GM23338 (cell line): Measurements from ENCODE around the gene CD276. TPM values are rescaled to one million over a fixed set of nuclear protein-coding genes. Genes with fewer than 3 reads are reported as not detected.
"Not testable (repeated sequence)": the region's sequence is repeated elsewhere in the genome, so short reads cannot be mapped to it uniquely, and the experiment has no call there.

Experiments used
- ATAC-seq: fragments of 200-7000 bp; cut with Tn5 transposase; 3 replicates; pipeline ENCODE4 v1.9.1; 2020
- DNase-seq: peaks from one replicate; pipeline ENCODE4 v3.0.0-alpha.2; 2015; ENCODE audit warnings: low spot score
- H2AFZ ChIP-seq: fragments of 200-600 bp; sonication (generic); 2 replicates; pipeline ENCODE4 v1.8.0; 2016; ENCODE audit warnings: antibody characterized with exemption, mild to moderate bottlenecking, moderate library complexity
- H3F3A ChIP-seq: fragments of 200-600 bp; sonication (generic); replicated peaks from 2 replicates; pipeline ENCODE4 v1.8.0; 2017; ENCODE audit warnings: antibody characterized with exemption, mixed run types, low read depth
- H3K27ac ChIP-seq: fragments of 200-600 bp; sonication (generic); 2 replicates; pipeline ENCODE4 v1.6.1; 2016; ENCODE audit warnings: low read depth
- H3K27me3 ChIP-seq: fragments of 200-600 bp; sonication (generic); 2 replicates; pipeline ENCODE4 v1.8.0; 2016; ENCODE audit warnings: mild to moderate bottlenecking, mixed run types, moderate library complexity; ENCODE audit not compliant: insufficient read depth
- H3K36me3 ChIP-seq: fragments of 200-600 bp; sonication (generic); 2 replicates; pipeline ENCODE4 v1.8.0; 2016; ENCODE audit warnings: mild to moderate bottlenecking; ENCODE audit not compliant: insufficient read depth
- H3K4me1 ChIP-seq: fragments of 200-600 bp; sonication (generic); 2 replicates; pipeline ENCODE4 v1.8.0; 2016; ENCODE audit warnings: mild to moderate bottlenecking, moderate library complexity; ENCODE audit not compliant: insufficient read depth
- H3K4me2 ChIP-seq: fragments of 200-600 bp; sonication (generic); 2 replicates; pipeline ENCODE4 v1.7.1; 2017; ENCODE audit warnings: mixed run types
- H3K4me3 ChIP-seq: fragments of 200-600 bp; sonication (generic); 2 replicates; pipeline ENCODE4 v1.6.1; 2016; ENCODE audit warnings: mixed run types
- H3K79me2 ChIP-seq: fragments of 200-600 bp; sonication (generic); replicated peaks from 2 replicates; pipeline ENCODE4 v1.8.0; 2017; ENCODE audit warnings: mild to moderate bottlenecking; ENCODE audit not compliant: insufficient read depth
- H3K9me2 ChIP-seq: fragments of 200-600 bp; sonication (generic); 2 replicates; pipeline ENCODE4 v1.8.0; 2017; ENCODE audit not compliant: insufficient read depth
- H4K20me1 ChIP-seq: fragments of 200-600 bp; sonication (generic); replicated peaks from 2 replicates; pipeline ENCODE4 v1.8.0; 2017; ENCODE audit warnings: mild to moderate bottlenecking; ENCODE audit not compliant: insufficient read depth
- H3K27ac Mint-ChIP-seq: 2 replicates; pipeline ENCODE4 v1.8.0; 2020; ENCODE audit warnings: inconsistent platforms, mild to moderate bottlenecking, moderate library complexity, mixed read lengths
- H3K27me3 Mint-ChIP-seq: 3 replicates; pipeline ENCODE4 v1.8.0; 2022; ENCODE audit warnings: low read depth, mild to moderate bottlenecking, moderate library complexity, mixed read lengths, inconsistent platforms; ENCODE audit not compliant: insufficient read depth, poor library complexity
- H3K36me3 Mint-ChIP-seq: 3 replicates; pipeline ENCODE4 v1.8.0; 2021; ENCODE audit warnings: low read depth, mild to moderate bottlenecking, inconsistent platforms, moderate library complexity, mixed read lengths
- H3K4me1 Mint-ChIP-seq: 3 replicates; pipeline ENCODE4 v1.8.0; 2020; ENCODE audit warnings: mild to moderate bottlenecking, inconsistent platforms, mixed read lengths
- H3K4me3 Mint-ChIP-seq: 3 replicates; pipeline ENCODE4 v1.8.0; 2021; ENCODE audit warnings: moderate library complexity, mild to moderate bottlenecking, inconsistent platforms, mixed read lengths
- H3K9me3 Mint-ChIP-seq: 3 replicates; pipeline ENCODE4 v1.8.0; 2020; ENCODE audit warnings: moderate library complexity, mild to moderate bottlenecking, inconsistent platforms, mixed read lengths
- CREB1 ChIP-seq: fragments of 250-450 bp; sonication (Bioruptor Pico); IDR thresholded peaks from 2 replicates; pipeline ENCODE4 v1.5.0; 2020; ENCODE audit warnings: low read depth, mild to moderate bottlenecking, moderate library complexity
- EZH2 ChIP-seq: fragments of 200-600 bp; sonication (generic); IDR thresholded peaks from one replicate; pipeline ENCODE4 v1.8.0; 2017; ENCODE audit warnings: antibody characterized with exemption, mild to moderate bottlenecking, low read depth; ENCODE audit not compliant: unreplicated experiment
- EZH2phosphoT487 ChIP-seq: fragments of 200-600 bp; sonication (generic); IDR thresholded peaks from one replicate; pipeline ENCODE4 v1.8.1; 2018; ENCODE audit warnings: antibody characterized with exemption; ENCODE audit not compliant: unreplicated experiment
- JUNB ChIP-seq: IDR thresholded peaks from one replicate; pipeline ENCODE4 v1.6.1; 2016; ENCODE audit warnings: antibody characterized with exemption; ENCODE audit not compliant: unreplicated experiment
- POLR2AphosphoS5 ChIP-seq: IDR thresholded peaks from 2 replicates; pipeline ENCODE4 v1.6.1; 2016; ENCODE audit warnings: antibody characterized with exemption, low read depth
- STAT1 ChIP-seq: IDR thresholded peaks from one replicate; pipeline ENCODE4 v1.6.1; 2016; ENCODE audit warnings: antibody characterized with exemption; ENCODE audit not compliant: unreplicated experiment
- ZNF114 ChIP-seq: fragments of 250-450 bp; sonication (Bioruptor Pico); IDR thresholded peaks from 2 replicates; pipeline ENCODE4 v1.5.0; 2020; ENCODE audit warnings: mild to moderate bottlenecking, moderate library complexity
- polyA plus RNA-seq: library from polyadenylated mRNA; unstranded; fragments of >200 nt; fragmentation: Nextera tagmentation; extraction: Ambion mirVana; gene quantifications from 2 replicates; pipeline ENCODE4 v1.2.1, GENCODE V29; 2016
- total RNA-seq: library from RNA; depleted of rRNA; stranded (reverse); fragments of >200 nt; shearing (Covaris generic); gene quantifications from 2 replicates; pipeline ENCODE4 v1.2.3, GENCODE V29; 2014
- TF ChIP-seq, protein P1 (sequence below), 2 experiments: fragments of 200-600 bp in 1 of 2; sonication (generic) in 1 of 2; conservative IDR thresholded peaks; 2 replicates each; pipeline versions ENCODE4 v1.5.1 to v1.6.1; 2016 to 2017; ENCODE audit warnings: antibody characterized with exemption in 2 of 2, low read depth in 2 of 2, mild to moderate bottlenecking in 2 of 2, moderate library complexity in 1 of 2
- TF ChIP-seq, protein P2 (sequence below): IDR thresholded peaks from one replicate; pipeline ENCODE4 v1.6.1; 2018; ENCODE audit warnings: antibody characterized with exemption; ENCODE audit not compliant: unreplicated experiment

Gene CD276
- total and polyA plus RNA-seq, 2 experiments from 2014 or later = 60.9 to 158 TPM

DNA sequence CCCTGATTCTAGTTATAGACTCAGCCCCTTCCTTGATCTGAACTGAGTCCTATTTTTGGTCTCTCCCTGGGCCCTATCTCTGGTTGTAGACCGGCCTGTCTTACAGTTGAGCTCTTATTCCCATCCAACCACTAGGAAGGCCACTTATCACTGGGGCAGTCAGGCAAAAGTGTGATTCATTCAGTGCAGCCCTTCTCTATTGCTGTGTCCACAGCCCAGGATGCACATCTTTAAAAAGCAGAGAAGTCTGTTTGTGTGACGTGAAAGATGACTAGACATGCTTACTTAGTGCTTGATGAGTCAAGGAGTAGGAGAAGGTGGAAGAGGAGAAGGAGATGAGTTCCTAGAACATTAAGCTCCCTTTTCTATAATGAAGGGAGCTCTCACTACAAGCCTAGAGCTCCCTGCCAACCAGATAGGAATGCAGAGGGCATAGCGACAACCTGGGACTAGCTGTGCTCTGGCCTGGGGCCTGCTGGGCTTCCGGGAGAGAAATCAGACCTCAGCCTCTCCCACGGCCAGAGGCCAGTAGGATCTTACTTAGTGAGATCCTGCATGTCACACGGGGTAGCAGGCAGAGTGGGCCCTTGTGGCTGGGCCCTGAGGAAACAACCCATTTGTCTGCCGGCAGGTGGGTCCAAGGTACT, 43.3 kb downstream of the CD276 start:
- H3K36me3 Mint-ChIP-seq = peaks cover 5% of the 10 kb centered on the region; the same call in 1 of the 3 replicates
- H3K27me3 Mint-ChIP-seq = peaks cover 4% of the 10 kb centered on the region
- H3K79me2 ChIP-seq = no peaks in the 10 kb centered on the region
- H3K27ac ChIP-seq = no peak overlapping the region
- DNase-seq (no peak), ATAC-seq (no peak)
- TF ChIP-seq POLR2AphosphoS5 = no peak
- no peaks in the 10 kb centered on the region for H3K9me2 ChIP-seq
- no peaks in the 10 kb centered on the region for H3K27me3 ChIP-seq
- no peak overlapping the region for H3K4me3 Mint-ChIP-seq
- no peak overlapping the region for H2AFZ ChIP-seq
- H3F3A ChIP-seq = no peaks in the 10 kb centered on the region
- peaks cover 4% of the 10 kb centered on the region; the same call in 1 of the 3 replicates for H3K9me3 Mint-ChIP-seq
- H3K4me1 ChIP-seq = no peaks in the 10 kb centered on the region
- no peak overlapping the region for H3K27ac Mint-ChIP-seq
- H4K20me1 ChIP-seq = no peaks in the 10 kb centered on the region
- H3K4me1 Mint-ChIP-seq = no peaks in the 10 kb centered on the region; the same call in 2 of the 3 replicates
- H3K36me3 ChIP-seq = no peaks in the 10 kb centered on the region
- H3K4me2 ChIP-seq = no peak overlapping the region
- no peak overlapping the region for H3K4me3 ChIP-seq

DNA sequence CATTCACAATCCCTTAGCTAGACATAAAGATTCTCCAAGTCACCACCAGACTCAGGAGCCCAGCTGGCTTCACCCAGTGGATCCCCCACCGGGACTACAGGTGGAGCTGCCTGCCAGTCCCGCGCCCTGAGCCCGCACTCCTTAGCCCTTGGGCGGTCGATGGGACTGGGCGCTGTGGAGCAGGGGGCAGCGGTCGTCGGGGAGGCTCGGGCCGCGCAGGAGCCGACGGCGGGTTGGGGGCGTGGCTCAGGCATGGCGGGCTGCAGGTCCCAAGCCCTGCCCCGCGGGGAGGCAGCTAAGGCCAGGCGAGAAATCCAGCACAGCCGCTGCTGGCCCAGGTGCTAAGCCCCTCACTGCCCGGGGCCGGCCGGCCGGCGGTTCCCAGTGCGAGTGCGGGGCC, 47.9 kb downstream of the CD276 start:
- H3K4me1 ChIP-seq, H3F3A ChIP-seq, H3K9me3 Mint-ChIP-seq, H3K27ac Mint-ChIP-seq, DNase-seq, H4K20me1 ChIP-seq, H3K27ac ChIP-seq, H3K9me2 ChIP-seq, H3K36me3 Mint-ChIP-seq, H3K27me3 ChIP-seq, H3K4me3 ChIP-seq, H3K79me2 ChIP-seq, H3K4me2 ChIP-seq, H3K27me3 Mint-ChIP-seq, H3K4me3 Mint-ChIP-seq, H3K36me3 ChIP-seq, ATAC-seq, H2AFZ ChIP-seq, H3K4me1 Mint-ChIP-seq: not testable (repeated sequence)

- Histone ChIP-seq H3F3A (no peaks in the 10 kb centered on the region), H3K4me1 (no peaks in the 10 kb centered on the region), H4K20me1 (no peaks in the 10 kb centered on the region), H3K79me2 (no peaks in the 10 kb centered on the region), H3K27me3 (no peaks in the 10 kb centered on the region), H3K27ac (no peak overlapping the region), H2AFZ (no peak overlapping the region), H3K4me3 (no peak overlapping the region), H3K4me2 (no peak overlapping the region), H3K36me3 (no peaks in the 10 kb centered on the region), H3K9me2 (no peaks in the 10 kb centered on the region)
- Mint-ChIP-seq H3K4me3 (no peak overlapping the region), H3K27me3 (peaks cover 2% of the 10 kb centered on the region), H3K36me3 (peaks cover 5% of the 10 kb centered on the region; the same call in 1 of the 3 replicates), H3K4me1 (no peaks in the 10 kb centered on the region; the same call in 2 of the 3 replicates), H3K9me3 (peaks cover 4% of the 10 kb centered on the region; the same call in 1 of the 3 replicates), H3K27ac (no peak overlapping the region)
- TF ChIP-seq, protein P1, sequence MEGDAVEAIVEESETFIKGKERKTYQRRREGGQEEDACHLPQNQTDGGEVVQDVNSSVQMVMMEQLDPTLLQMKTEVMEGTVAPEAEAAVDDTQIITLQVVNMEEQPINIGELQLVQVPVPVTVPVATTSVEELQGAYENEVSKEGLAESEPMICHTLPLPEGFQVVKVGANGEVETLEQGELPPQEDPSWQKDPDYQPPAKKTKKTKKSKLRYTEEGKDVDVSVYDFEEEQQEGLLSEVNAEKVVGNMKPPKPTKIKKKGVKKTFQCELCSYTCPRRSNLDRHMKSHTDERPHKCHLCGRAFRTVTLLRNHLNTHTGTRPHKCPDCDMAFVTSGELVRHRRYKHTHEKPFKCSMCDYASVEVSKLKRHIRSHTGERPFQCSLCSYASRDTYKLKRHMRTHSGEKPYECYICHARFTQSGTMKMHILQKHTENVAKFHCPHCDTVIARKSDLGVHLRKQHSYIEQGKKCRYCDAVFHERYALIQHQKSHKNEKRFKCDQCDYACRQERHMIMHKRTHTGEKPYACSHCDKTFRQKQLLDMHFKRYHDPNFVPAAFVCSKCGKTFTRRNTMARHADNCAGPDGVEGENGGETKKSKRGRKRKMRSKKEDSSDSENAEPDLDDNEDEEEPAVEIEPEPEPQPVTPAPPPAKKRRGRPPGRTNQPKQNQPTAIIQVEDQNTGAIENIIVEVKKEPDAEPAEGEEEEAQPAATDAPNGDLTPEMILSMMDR (conservative IDR thresholded peaks at IDR 0.05; ENCODE audit: low read depth in 2 of 2) = no peak
- TF ChIP-seq CREB1 (CRISPR knock-in tag) (no peak), ZNF114 (CRISPR knock-in tag) (no peak), POLR2AphosphoS5 (no peak), EZH2phosphoT487 (no peak), EZH2 (no peak), STAT1 (no peak), JUNB (no peak)
- TF ChIP-seq, protein P2, sequence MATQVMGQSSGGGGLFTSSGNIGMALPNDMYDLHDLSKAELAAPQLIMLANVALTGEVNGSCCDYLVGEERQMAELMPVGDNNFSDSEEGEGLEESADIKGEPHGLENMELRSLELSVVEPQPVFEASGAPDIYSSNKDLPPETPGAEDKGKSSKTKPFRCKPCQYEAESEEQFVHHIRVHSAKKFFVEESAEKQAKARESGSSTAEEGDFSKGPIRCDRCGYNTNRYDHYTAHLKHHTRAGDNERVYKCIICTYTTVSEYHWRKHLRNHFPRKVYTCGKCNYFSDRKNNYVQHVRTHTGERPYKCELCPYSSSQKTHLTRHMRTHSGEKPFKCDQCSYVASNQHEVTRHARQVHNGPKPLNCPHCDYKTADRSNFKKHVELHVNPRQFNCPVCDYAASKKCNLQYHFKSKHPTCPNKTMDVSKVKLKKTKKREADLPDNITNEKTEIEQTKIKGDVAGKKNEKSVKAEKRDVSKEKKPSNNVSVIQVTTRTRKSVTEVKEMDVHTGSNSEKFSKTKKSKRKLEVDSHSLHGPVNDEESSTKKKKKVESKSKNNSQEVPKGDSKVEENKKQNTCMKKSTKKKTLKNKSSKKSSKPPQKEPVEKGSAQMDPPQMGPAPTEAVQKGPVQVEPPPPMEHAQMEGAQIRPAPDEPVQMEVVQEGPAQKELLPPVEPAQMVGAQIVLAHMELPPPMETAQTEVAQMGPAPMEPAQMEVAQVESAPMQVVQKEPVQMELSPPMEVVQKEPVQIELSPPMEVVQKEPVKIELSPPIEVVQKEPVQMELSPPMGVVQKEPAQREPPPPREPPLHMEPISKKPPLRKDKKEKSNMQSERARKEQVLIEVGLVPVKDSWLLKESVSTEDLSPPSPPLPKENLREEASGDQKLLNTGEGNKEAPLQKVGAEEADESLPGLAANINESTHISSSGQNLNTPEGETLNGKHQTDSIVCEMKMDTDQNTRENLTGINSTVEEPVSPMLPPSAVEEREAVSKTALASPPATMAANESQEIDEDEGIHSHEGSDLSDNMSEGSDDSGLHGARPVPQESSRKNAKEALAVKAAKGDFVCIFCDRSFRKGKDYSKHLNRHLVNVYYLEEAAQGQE = no peak
- DNase-seq (no peak), ATAC-seq (no peak)
Observed at GRCh38 chr15:73732930-73733329, 48.7 kb downstream of the CD276 start.
